OCI-LY1 (cell line): ENCODE results near the gene LARP1.

Experiments used
- EZH2 ChIP-seq: fragments of 200-600 bp; sonication (generic), shearing (Covaris generic); IDR thresholded peaks from 2 replicates; pipeline ENCODE4 v1.8.0; 2017; ENCODE audit warnings: borderline replicate concordance, mixed run types, mild to moderate bottlenecking, antibody characterized with exemption, low read length, moderate library complexity, mixed read lengths
- TF ChIP-seq, protein P1 (sequence below): fragments of 200-600 bp; sonication (generic), shearing (Covaris generic); IDR thresholded peaks from 2 replicates; pipeline ENCODE4 v1.5.1; 2017; ENCODE audit warnings: mild to moderate bottlenecking, antibody characterized with exemption, low read length, moderate library complexity, mixed read lengths

DNA sequence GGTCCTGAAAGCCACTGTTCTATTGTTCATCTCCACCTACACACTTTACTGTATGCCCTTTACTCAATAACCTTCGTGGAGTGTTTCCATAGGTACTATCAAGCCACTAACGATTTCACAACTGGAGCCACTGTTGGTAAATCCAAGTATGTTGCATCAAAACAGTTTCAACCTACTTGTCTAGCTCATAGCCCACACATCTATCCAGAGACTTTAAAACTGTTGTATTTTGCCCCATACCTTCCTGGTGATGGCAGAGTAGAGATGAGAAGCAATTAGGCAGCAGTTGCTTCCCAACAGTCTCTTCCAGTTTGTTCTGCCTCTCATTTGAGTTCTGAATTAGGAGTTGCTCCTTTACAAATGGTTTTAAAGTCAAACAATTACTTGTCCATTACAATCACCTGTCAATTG lies 94.6 kb downstream of the LARP1 start:
- TF ChIP-seq, protein P1, sequence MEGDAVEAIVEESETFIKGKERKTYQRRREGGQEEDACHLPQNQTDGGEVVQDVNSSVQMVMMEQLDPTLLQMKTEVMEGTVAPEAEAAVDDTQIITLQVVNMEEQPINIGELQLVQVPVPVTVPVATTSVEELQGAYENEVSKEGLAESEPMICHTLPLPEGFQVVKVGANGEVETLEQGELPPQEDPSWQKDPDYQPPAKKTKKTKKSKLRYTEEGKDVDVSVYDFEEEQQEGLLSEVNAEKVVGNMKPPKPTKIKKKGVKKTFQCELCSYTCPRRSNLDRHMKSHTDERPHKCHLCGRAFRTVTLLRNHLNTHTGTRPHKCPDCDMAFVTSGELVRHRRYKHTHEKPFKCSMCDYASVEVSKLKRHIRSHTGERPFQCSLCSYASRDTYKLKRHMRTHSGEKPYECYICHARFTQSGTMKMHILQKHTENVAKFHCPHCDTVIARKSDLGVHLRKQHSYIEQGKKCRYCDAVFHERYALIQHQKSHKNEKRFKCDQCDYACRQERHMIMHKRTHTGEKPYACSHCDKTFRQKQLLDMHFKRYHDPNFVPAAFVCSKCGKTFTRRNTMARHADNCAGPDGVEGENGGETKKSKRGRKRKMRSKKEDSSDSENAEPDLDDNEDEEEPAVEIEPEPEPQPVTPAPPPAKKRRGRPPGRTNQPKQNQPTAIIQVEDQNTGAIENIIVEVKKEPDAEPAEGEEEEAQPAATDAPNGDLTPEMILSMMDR = no peak
- TF ChIP-seq EZH2 = no peak
